GM23338 (cell line): ENCODE measurements around the gene ATG9B. TPM values are rescaled to one million over a fixed set of nuclear protein-coding genes. Genes with fewer than 3 reads are reported as not detected.
A peak's percentile ranks its signal among the peaks of the same experiment; 100 is the strongest.

Experiments
- ATAC-seq: fragments of 200-7000 bp; cut with Tn5 transposase; 3 replicates; pipeline ENCODE4 v1.9.1; 2020
- DNase-seq: peaks from one replicate; pipeline ENCODE4 v3.0.0-alpha.2; 2015; ENCODE audit warnings: low spot score
- H2AFZ ChIP-seq: fragments of 200-600 bp; sonication (generic); 2 replicates; pipeline ENCODE4 v1.8.0; 2016; ENCODE audit warnings: antibody characterized with exemption, mild to moderate bottlenecking, moderate library complexity
- H3F3A ChIP-seq: fragments of 200-600 bp; sonication (generic); replicated peaks from 2 replicates; pipeline ENCODE4 v1.8.0; 2017; ENCODE audit warnings: antibody characterized with exemption, mixed run types, low read depth
- H3K27ac ChIP-seq: fragments of 200-600 bp; sonication (generic); 2 replicates; pipeline ENCODE4 v1.6.1; 2016; ENCODE audit warnings: low read depth
- H3K27me3 ChIP-seq: fragments of 200-600 bp; sonication (generic); 2 replicates; pipeline ENCODE4 v1.8.0; 2016; ENCODE audit warnings: mild to moderate bottlenecking, mixed run types, moderate library complexity; ENCODE audit not compliant: insufficient read depth
- H3K36me3 ChIP-seq: fragments of 200-600 bp; sonication (generic); 2 replicates; pipeline ENCODE4 v1.8.0; 2016; ENCODE audit warnings: mild to moderate bottlenecking; ENCODE audit not compliant: insufficient read depth
- H3K4me1 ChIP-seq: fragments of 200-600 bp; sonication (generic); 2 replicates; pipeline ENCODE4 v1.8.0; 2016; ENCODE audit warnings: mild to moderate bottlenecking, moderate library complexity; ENCODE audit not compliant: insufficient read depth
- H3K4me2 ChIP-seq: fragments of 200-600 bp; sonication (generic); 2 replicates; pipeline ENCODE4 v1.7.1; 2017; ENCODE audit warnings: mixed run types
- H3K4me3 ChIP-seq: fragments of 200-600 bp; sonication (generic); 2 replicates; pipeline ENCODE4 v1.6.1; 2016; ENCODE audit warnings: mixed run types
- H3K79me2 ChIP-seq: fragments of 200-600 bp; sonication (generic); replicated peaks from 2 replicates; pipeline ENCODE4 v1.8.0; 2017; ENCODE audit warnings: mild to moderate bottlenecking; ENCODE audit not compliant: insufficient read depth
- H3K9me2 ChIP-seq: fragments of 200-600 bp; sonication (generic); 2 replicates; pipeline ENCODE4 v1.8.0; 2017; ENCODE audit not compliant: insufficient read depth
- H4K20me1 ChIP-seq: fragments of 200-600 bp; sonication (generic); replicated peaks from 2 replicates; pipeline ENCODE4 v1.8.0; 2017; ENCODE audit warnings: mild to moderate bottlenecking; ENCODE audit not compliant: insufficient read depth
- H3K27ac Mint-ChIP-seq: 2 replicates; pipeline ENCODE4 v1.8.0; 2020; ENCODE audit warnings: inconsistent platforms, mild to moderate bottlenecking, moderate library complexity, mixed read lengths
- H3K27me3 Mint-ChIP-seq: 3 replicates; pipeline ENCODE4 v1.8.0; 2022; ENCODE audit warnings: low read depth, mild to moderate bottlenecking, moderate library complexity, mixed read lengths, inconsistent platforms; ENCODE audit not compliant: insufficient read depth, poor library complexity
- H3K36me3 Mint-ChIP-seq: 3 replicates; pipeline ENCODE4 v1.8.0; 2021; ENCODE audit warnings: low read depth, mild to moderate bottlenecking, inconsistent platforms, moderate library complexity, mixed read lengths
- H3K4me1 Mint-ChIP-seq: 3 replicates; pipeline ENCODE4 v1.8.0; 2020; ENCODE audit warnings: mild to moderate bottlenecking, inconsistent platforms, mixed read lengths
- H3K4me3 Mint-ChIP-seq: 3 replicates; pipeline ENCODE4 v1.8.0; 2021; ENCODE audit warnings: moderate library complexity, mild to moderate bottlenecking, inconsistent platforms, mixed read lengths
- H3K9me3 Mint-ChIP-seq: 3 replicates; pipeline ENCODE4 v1.8.0; 2020; ENCODE audit warnings: moderate library complexity, mild to moderate bottlenecking, inconsistent platforms, mixed read lengths
- NANOG ChIP-seq: IDR thresholded peaks from 2 replicates; pipeline ENCODE4 v1.6.1; 2016; ENCODE audit warnings: antibody characterized with exemption, borderline replicate concordance
- ZNF331 ChIP-seq: fragments of 250-450 bp; sonication (Bioruptor Pico); IDR thresholded peaks from 2 replicates; pipeline ENCODE4 v1.5.0; 2020; ENCODE audit warnings: low read depth, mild to moderate bottlenecking, moderate library complexity
- polyA plus RNA-seq: library from polyadenylated mRNA; unstranded; fragments of >200 nt; fragmentation: Nextera tagmentation; extraction: Ambion mirVana; gene quantifications from 2 replicates; pipeline ENCODE4 v1.2.1, GENCODE V29; 2016
- total RNA-seq: library from RNA; depleted of rRNA; stranded (reverse); fragments of >200 nt; shearing (Covaris generic); gene quantifications from 2 replicates; pipeline ENCODE4 v1.2.3, GENCODE V29; 2014
- TF ChIP-seq, protein P1 (sequence below), 2 experiments: fragments of 200-600 bp in 1 of 2; sonication (generic) in 1 of 2; conservative IDR thresholded peaks; 2 replicates each; pipeline versions ENCODE4 v1.5.1 to v1.6.1; 2016 to 2017; ENCODE audit warnings: antibody characterized with exemption in 2 of 2, low read depth in 2 of 2, mild to moderate bottlenecking in 2 of 2, moderate library complexity in 1 of 2
- TF ChIP-seq, protein P2 (sequence below): IDR thresholded peaks from one replicate; pipeline ENCODE4 v1.6.1; 2018; ENCODE audit warnings: antibody characterized with exemption; ENCODE audit not compliant: unreplicated experiment
- TF ChIP-seq, protein P3 (sequence below): IDR thresholded peaks from 2 replicates; pipeline ENCODE4 v1.6.1; 2016; ENCODE audit warnings: antibody characterized with exemption

ATG9B gene
- total and polyA plus RNA-seq, 2 experiments from 2014 or later = 1.2 to 3.4 TPM

DNA sequence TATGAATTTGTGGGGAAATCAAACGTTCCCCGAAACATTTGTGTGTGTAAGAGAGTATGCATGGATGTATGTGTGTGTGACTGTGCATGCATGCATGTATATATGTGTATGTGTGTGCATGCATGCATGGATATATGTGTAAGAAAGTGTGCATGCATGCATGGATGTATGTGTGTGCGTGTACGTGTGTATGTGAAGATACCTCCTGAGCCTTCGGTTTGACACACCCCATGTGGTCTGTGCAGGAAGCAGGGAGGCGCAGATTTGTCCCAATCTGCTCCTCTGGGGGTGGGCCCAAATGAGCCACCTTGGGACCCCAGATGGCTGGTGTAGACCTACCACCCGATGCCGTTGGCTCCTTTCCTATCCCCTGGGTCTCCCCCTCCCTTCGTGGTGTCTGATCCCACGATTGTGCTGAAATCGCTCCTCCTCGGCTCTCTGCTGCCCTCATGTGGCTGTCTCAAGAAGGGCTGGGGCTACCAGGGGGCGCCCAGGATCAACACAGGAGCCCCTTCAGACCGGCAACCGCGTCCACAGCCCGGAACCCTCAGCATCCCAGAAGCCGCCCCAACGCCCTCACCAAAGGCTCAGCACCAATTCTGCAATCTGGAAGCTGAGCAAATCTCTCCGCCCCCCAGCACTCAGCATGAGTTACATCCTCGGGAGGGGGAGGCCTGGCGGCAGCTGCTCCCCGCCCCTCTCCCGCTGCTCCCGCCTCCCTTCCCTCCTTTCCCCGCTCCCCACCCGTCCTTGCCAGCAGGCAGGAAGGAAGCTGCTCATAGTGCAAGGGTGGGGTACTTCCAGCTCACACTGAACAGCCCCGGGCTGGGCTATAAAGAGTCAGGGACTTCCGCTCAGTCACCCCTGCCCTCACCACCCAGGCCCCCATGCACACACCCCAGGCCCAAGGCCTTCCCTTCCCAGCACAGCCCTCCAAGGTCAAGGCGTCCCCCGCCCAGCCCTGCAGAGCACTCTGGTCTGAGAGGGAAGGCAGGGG lies 35.8 kb downstream of the ATG9B start:
- H3K27me3 ChIP-seq = no peaks in the 10 kb centered on the region
- H3K4me3 Mint-ChIP-seq = peak overlapping the region; percentile 71
- H3K27me3 Mint-ChIP-seq = peaks cover 22% of the 10 kb centered on the region
- peak overlapping the region; percentile 68 for H3K4me3 ChIP-seq
- H3K9me3 Mint-ChIP-seq = peaks cover 26% of the 10 kb centered on the region
- no peaks in the 10 kb centered on the region for H4K20me1 ChIP-seq
- ATAC-seq (peak; percentile 70), DNase-seq (peak; percentile 91)
- H3K4me2 ChIP-seq = peak overlapping the region; percentile 82
- no peaks in the 10 kb centered on the region for H3F3A ChIP-seq
- peaks cover 12% of the 10 kb centered on the region for H3K4me1 ChIP-seq
- H2AFZ ChIP-seq = peak overlapping the region; percentile 98
- H3K79me2 ChIP-seq = no peaks in the 10 kb centered on the region
- TF ChIP-seq, protein P1, sequence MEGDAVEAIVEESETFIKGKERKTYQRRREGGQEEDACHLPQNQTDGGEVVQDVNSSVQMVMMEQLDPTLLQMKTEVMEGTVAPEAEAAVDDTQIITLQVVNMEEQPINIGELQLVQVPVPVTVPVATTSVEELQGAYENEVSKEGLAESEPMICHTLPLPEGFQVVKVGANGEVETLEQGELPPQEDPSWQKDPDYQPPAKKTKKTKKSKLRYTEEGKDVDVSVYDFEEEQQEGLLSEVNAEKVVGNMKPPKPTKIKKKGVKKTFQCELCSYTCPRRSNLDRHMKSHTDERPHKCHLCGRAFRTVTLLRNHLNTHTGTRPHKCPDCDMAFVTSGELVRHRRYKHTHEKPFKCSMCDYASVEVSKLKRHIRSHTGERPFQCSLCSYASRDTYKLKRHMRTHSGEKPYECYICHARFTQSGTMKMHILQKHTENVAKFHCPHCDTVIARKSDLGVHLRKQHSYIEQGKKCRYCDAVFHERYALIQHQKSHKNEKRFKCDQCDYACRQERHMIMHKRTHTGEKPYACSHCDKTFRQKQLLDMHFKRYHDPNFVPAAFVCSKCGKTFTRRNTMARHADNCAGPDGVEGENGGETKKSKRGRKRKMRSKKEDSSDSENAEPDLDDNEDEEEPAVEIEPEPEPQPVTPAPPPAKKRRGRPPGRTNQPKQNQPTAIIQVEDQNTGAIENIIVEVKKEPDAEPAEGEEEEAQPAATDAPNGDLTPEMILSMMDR (conservative IDR thresholded peaks at IDR 0.05; ENCODE audit: low read depth in 2 of 2) = peak; percentile 82 to 98
- no peak for TF ChIP-seq ZNF331 (CRISPR knock-in tag)
- H3K36me3 Mint-ChIP-seq = peaks cover 26% of the 10 kb centered on the region
- no peaks in the 10 kb centered on the region for H3K36me3 ChIP-seq
- H3K4me1 Mint-ChIP-seq = peaks cover 10% of the 10 kb centered on the region; the same call in 2 of the 3 replicates
- H3K27ac ChIP-seq = no peak overlapping the region
- H3K9me2 ChIP-seq = no peaks in the 10 kb centered on the region
- no peak overlapping the region for H3K27ac Mint-ChIP-seq

DNA sequence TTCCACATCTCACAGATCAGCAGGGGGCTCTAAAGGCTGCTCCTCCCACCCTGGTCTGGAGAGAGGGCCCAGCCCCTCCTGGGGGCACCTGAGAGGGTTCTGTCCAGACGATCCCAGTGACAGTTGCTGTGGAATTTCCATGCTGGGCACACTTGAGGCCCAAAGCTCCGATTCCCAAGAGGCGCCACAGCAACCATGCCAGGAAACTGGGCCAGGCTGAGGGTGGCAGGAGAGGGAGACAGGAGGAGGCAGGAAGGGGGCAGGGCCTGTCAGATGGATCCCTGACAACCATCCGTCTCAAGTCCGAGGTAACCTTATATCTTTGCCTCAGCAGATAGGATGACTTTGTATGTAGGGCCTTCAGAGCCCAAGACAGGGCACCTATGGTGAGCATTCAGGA lies 37.7 kb downstream of the ATG9B start:
- Mint-ChIP-seq H3K27ac (no peak overlapping the region), H3K4me3 (no peak overlapping the region), H3K36me3 (peaks cover 24% of the 10 kb centered on the region), H3K4me1 (peaks cover 4% of the 10 kb centered on the region; the same call in 1 of the 3 replicates), H3K27me3 (peaks cover 24% of the 10 kb centered on the region), H3K9me3 (peaks cover 24% of the 10 kb centered on the region)
- no peaks in the 10 kb centered on the region for H3K36me3 ChIP-seq
- no peak overlapping the region for H2AFZ ChIP-seq
- H3K9me2 ChIP-seq = no peaks in the 10 kb centered on the region
- H3K27me3 ChIP-seq = peaks cover 7% of the 10 kb centered on the region; the same call in 1 of the 2 replicates
- ATAC-seq = no peak
- no peaks in the 10 kb centered on the region for H3F3A ChIP-seq
- no peak for DNase-seq
- no peak overlapping the region for H3K4me3 ChIP-seq
- H3K27ac ChIP-seq = no peak overlapping the region
- H3K79me2 ChIP-seq = no peaks in the 10 kb centered on the region
- H3K4me2 ChIP-seq = no peak overlapping the region
- no peaks in the 10 kb centered on the region for H4K20me1 ChIP-seq
- peaks cover 4% of the 10 kb centered on the region for H3K4me1 ChIP-seq
- TF ChIP-seq NANOG = no peak
- no peak for TF ChIP-seq ZNF331 (CRISPR knock-in tag)
- TF ChIP-seq, protein P1 (conservative IDR thresholded peaks at IDR 0.05; ENCODE audit: low read depth in 2 of 2) = no peak
- TF ChIP-seq, protein P2, sequence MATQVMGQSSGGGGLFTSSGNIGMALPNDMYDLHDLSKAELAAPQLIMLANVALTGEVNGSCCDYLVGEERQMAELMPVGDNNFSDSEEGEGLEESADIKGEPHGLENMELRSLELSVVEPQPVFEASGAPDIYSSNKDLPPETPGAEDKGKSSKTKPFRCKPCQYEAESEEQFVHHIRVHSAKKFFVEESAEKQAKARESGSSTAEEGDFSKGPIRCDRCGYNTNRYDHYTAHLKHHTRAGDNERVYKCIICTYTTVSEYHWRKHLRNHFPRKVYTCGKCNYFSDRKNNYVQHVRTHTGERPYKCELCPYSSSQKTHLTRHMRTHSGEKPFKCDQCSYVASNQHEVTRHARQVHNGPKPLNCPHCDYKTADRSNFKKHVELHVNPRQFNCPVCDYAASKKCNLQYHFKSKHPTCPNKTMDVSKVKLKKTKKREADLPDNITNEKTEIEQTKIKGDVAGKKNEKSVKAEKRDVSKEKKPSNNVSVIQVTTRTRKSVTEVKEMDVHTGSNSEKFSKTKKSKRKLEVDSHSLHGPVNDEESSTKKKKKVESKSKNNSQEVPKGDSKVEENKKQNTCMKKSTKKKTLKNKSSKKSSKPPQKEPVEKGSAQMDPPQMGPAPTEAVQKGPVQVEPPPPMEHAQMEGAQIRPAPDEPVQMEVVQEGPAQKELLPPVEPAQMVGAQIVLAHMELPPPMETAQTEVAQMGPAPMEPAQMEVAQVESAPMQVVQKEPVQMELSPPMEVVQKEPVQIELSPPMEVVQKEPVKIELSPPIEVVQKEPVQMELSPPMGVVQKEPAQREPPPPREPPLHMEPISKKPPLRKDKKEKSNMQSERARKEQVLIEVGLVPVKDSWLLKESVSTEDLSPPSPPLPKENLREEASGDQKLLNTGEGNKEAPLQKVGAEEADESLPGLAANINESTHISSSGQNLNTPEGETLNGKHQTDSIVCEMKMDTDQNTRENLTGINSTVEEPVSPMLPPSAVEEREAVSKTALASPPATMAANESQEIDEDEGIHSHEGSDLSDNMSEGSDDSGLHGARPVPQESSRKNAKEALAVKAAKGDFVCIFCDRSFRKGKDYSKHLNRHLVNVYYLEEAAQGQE = no peak
- TF ChIP-seq, protein P3, sequence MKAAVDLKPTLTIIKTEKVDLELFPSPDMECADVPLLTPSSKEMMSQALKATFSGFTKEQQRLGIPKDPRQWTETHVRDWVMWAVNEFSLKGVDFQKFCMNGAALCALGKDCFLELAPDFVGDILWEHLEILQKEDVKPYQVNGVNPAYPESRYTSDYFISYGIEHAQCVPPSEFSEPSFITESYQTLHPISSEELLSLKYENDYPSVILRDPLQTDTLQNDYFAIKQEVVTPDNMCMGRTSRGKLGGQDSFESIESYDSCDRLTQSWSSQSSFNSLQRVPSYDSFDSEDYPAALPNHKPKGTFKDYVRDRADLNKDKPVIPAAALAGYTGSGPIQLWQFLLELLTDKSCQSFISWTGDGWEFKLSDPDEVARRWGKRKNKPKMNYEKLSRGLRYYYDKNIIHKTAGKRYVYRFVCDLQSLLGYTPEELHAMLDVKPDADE = no peak
